ENCODE data around the gene ZNF431. TPM values are rescaled to one million over a fixed set of nuclear protein-coding genes. Genes with fewer than 3 reads are reported as not detected.

The ZNF431 gene
- total and polyA plus RNA-seq, 9 of the 15 experiments (the other 6 are each of a cell fraction or from before 2014, with no cell fraction given): 3.3 to 24.8 (median 13.5) TPM

DNA sequence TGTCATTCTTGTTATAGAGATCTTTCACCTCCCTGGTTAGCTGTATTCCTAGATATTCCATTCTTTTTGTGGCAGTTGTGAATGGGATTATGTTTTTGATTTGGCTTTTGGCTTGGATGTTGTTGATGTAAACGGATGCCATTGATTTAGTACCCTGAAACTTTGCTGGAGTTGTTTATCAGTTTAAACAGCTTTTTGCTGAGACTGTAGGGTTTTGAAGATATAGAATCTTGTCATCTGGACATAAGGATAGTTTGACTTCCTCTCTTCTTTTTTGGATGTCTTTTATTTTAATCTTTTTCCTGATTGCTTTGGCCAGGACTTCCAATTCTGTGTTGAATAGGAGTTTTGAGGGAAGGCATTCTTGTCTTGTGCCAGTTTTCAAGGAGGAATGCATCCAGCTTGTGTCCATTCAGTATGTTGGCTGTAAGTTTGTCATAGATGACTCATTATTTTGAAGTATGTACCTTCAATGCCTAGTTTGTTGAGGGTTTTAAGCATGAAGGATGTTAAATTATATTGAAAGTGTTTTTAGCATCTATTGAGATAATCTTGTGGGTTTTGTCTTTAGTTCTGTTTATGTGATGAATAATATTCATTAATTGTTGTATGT, 16.8 kb downstream of the ZNF431 start:
- DNase-seq (ENCODE audit: extremely low read depth in 1 of 4, low spot score in 3 of 4): no peak
- peak overlapping the region; percentile 19; the same call in 1 of the 3 replicates for H3K27ac ChIP-seq (ENCODE audit: extremely low read depth, low read depth, low read length)
- H4K20me1 ChIP-seq (replicated peaks; ENCODE audit: control insufficient read depth, insufficient read depth, low read length): 0 out of 2 replicates have a peak, but pooled peaks cover 6% of the 10 kb centered on the region
- H3K4me1 ChIP-seq (replicated peaks in 1 of 2; ENCODE audit: control insufficient read depth in 2 of 2, insufficient read depth in 2 of 2, low read length in 2 of 2): peaks cover 0 to 11% of the 10 kb centered on the region in 2 experiments; a peak in 3 of 5 replicates
- peaks cover 52% of the 10 kb centered on the region; the same call in 2 of the 3 replicates for H3K36me3 ChIP-seq (ENCODE audit: control insufficient read depth, insufficient read depth, low read length)
- no peaks in the 10 kb centered on the region for H3K9me3 ChIP-seq (replicated peaks; ENCODE audit: control insufficient read depth, insufficient read depth, low read depth, low read length)
- H3K27me3 ChIP-seq (ENCODE audit: control insufficient read depth in 2 of 2, insufficient read depth in 2 of 2, low read length in 2 of 2): no peaks in the 10 kb centered on the region
- intact Hi-C loops (cut with micrococcal nuclease) (no loop called here), in situ Hi-C loops (cut with MboI) (no loop called here)
- ChIA-PET POLR2A (interaction anchor here (1.2 kb wide), 1 partner anchor 11 kb away, joined by 5 read pairs; no protein-coding TSS in a partner anchor), CTCF (ENCODE audit: low intra/inter-chr PET ratio) (no interaction called here)
- H2AFZ ChIP-seq (ENCODE audit: low read depth, low read length): no peak overlapping the region
- 0% methylated on average over 1 of the region's 1 CpG for WGBS (ENCODE audit: insufficient coverage, low coverage, missing lambda C conversion rate)
- H3K9me1 ChIP-seq (ENCODE audit: control insufficient read depth, insufficient read depth, low read length): no peaks in the 10 kb centered on the region
- H3K4me3 ChIP-seq: no peak overlapping the region
- ATAC-seq: no peak; the same call in 2 of the 3 replicates
- H3K4me2 ChIP-seq (ENCODE audit: insufficient read depth, low read length): no peak overlapping the region
- no TSS peak for BruUV-seq (replicated peaks)
- H3K79me2 ChIP-seq (ENCODE audit: control insufficient read depth, insufficient read depth, low read length): peaks cover 81% of the 10 kb centered on the region
- H3K9ac ChIP-seq (ENCODE audit: insufficient read depth in 1 of 2, low read depth in 2 of 2, low read length in 2 of 2): no peak overlapping the region
- FAIRE-seq: no peak
- TF ChIP-seq HDAC1 (IDR thresholded peaks at IDR 0.05): peak in 1 of 2 experiments; percentile 51; a peak in 1 of 4 replicates
- peak; percentile 40; the same call in 1 of the 2 replicates for TF ChIP-seq PHB2 (IDR thresholded peaks at IDR 0.05; ENCODE audit: low read depth)
- TF ChIP-seq, protein P1, sequence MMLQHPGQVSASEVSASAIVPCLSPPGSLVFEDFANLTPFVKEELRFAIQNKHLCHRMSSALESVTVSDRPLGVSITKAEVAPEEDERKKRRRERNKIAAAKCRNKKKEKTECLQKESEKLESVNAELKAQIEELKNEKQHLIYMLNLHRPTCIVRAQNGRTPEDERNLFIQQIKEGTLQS (IDR thresholded peaks at IDR 0.05): peak; percentile 56
- TF ChIP-seq, protein P1 (CRISPR knock-in tag; conservative IDR thresholded peaks at IDR 0.05): no peak
- peak in 1 of 2 experiments; percentile 33; a peak in 1 of 4 replicates for TF ChIP-seq FOXK2 (conservative IDR thresholded peaks at IDR 0.05 in 1 of 2, IDR thresholded peaks at IDR 0.05 in 1 of 2; ENCODE audit: low read depth in 2 of 2)
- no peak for TF ChIP-seq MEF2A (IDR thresholded peaks at IDR 0.05; ENCODE audit: control insufficient read depth, low read depth, low read length)
- TF ChIP-seq, protein P2, sequence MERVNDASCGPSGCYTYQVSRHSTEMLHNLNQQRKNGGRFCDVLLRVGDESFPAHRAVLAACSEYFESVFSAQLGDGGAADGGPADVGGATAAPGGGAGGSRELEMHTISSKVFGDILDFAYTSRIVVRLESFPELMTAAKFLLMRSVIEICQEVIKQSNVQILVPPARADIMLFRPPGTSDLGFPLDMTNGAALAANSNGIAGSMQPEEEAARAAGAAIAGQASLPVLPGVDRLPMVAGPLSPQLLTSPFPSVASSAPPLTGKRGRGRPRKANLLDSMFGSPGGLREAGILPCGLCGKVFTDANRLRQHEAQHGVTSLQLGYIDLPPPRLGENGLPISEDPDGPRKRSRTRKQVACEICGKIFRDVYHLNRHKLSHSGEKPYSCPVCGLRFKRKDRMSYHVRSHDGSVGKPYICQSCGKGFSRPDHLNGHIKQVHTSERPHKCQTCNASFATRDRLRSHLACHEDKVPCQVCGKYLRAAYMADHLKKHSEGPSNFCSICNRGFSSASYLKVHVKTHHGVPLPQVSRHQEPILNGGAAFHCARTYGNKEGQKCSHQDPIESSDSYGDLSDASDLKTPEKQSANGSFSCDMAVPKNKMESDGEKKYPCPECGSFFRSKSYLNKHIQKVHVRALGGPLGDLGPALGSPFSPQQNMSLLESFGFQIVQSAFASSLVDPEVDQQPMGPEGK (CRISPR knock-in tag; IDR thresholded peaks at IDR 0.05; ENCODE audit: borderline replicate concordance): no peak
- peak; percentile 83 for TF ChIP-seq TCF3 (CRISPR knock-in tag; IDR thresholded peaks at IDR 0.05)
- TF ChIP-seq NCOR1 (IDR thresholded peaks at IDR 0.05): peak; percentile 59
- TF ChIP-seq CBFA2T3 (IDR thresholded peaks at IDR 0.05): peak; percentile 84
- TF ChIP-seq NFIC (IDR thresholded peaks at IDR 0.05): peak; percentile 36
- TF ChIP-seq LEF1 (IDR thresholded peaks at IDR 0.05): 0 out of 2 replicates have a peak, but pooled peaks have one; percentile 19
- TF ChIP-seq MTA2 (IDR thresholded peaks at IDR 0.05; ENCODE audit: low read depth): peak; percentile 62
- no peak for TF ChIP-seq NCOA4 (IDR thresholded peaks at IDR 0.05; ENCODE audit: partially characterized antibody)
- no peak for TF ChIP-seq COPS2 (conservative IDR thresholded peaks at IDR 0.05)
- TF ChIP-seq, protein P3, sequence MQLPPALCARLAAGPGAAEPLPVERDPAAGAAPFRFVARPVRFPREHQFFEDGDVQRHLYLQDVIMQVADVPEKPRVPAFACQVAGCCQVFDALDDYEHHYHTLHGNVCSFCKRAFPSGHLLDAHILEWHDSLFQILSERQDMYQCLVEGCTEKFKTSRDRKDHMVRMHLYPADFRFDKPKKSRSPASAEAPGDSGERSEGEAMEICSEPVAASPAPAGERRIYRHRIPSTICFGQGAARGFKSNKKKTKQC (CRISPR knock-in tag; IDR thresholded peaks at IDR 0.05): no peak
- TF ChIP-seq LARP7 (IDR thresholded peaks at IDR 0.05): no peak
- peak; percentile 37; the same call in 1 of the 2 replicates for TF ChIP-seq SPI1 (IDR thresholded peaks at IDR 0.05; ENCODE audit: borderline replicate concordance, low read depth, low read length)
- TF ChIP-seq MEIS2 (IDR thresholded peaks at IDR 0.05; ENCODE audit: partially characterized antibody): peak; percentile 42
- no peak for TF ChIP-seq ADNP (tag; IDR thresholded peaks at IDR 0.05)
- peak; percentile 29; the same call in 1 of the 2 replicates for TF ChIP-seq GATA2 (CRISPR knock-in tag; IDR thresholded peaks at IDR 0.05)
- peak; percentile 55; the same call in 1 of the 2 replicates for TF ChIP-seq DPF2 (IDR thresholded peaks at IDR 0.05)
- TF ChIP-seq HDAC2 (IDR thresholded peaks at IDR 0.05): 0 out of 2 replicates have a peak, but pooled peaks have one; percentile 49
